H9 (cell line): Measurements from ENCODE around the gene MAD1L1. TPM values are rescaled to one million over a fixed set of nuclear protein-coding genes. Genes with fewer than 3 reads are reported as not detected.
A peak's percentile ranks its signal among the peaks of the same experiment; 100 is the strongest.

ENCODE experiments used
- DNase-seq: peaks from one replicate; pipeline ENCODE4 v3.0.0-alpha.2; 2017
- H2AFZ ChIP-seq: one replicate; pipeline ENCODE4 v1.6.1; 2013; ENCODE audit warnings: mild to moderate bottlenecking, low read length, control low read depth, moderate library complexity
- H2AK5ac ChIP-seq: 2 replicates; pipeline ENCODE4 v1.6.1; 2013; ENCODE audit warnings: low read length, control low read depth, mixed read lengths; ENCODE audit not compliant: insufficient read length
- H2BK120ac ChIP-seq: one replicate; pipeline ENCODE4 v1.6.1; 2013; ENCODE audit warnings: low read depth, mild to moderate bottlenecking, low read length, control low read depth, inconsistent platforms; ENCODE audit not compliant: poor library complexity, severe bottlenecking
- H2BK12ac ChIP-seq: 2 replicates; pipeline ENCODE4 v1.6.1; 2013; ENCODE audit warnings: low read length, control low read depth, mixed read lengths, low read depth; ENCODE audit not compliant: insufficient read length
- H2BK15ac ChIP-seq: 2 replicates; pipeline ENCODE4 v1.6.1; 2013; ENCODE audit warnings: low read depth, low read length, control low read depth
- H2BK20ac ChIP-seq: one replicate; pipeline ENCODE4 v1.6.1; 2013; ENCODE audit warnings: low read depth, mild to moderate bottlenecking, low read length, control low read depth, inconsistent platforms; ENCODE audit not compliant: poor library complexity, severe bottlenecking
- H2BK5ac ChIP-seq: 2 replicates; pipeline ENCODE4 v1.6.1; 2013; ENCODE audit warnings: low read length, control low read depth, mixed read lengths; ENCODE audit not compliant: insufficient read length
- H3K14ac ChIP-seq: 2 replicates; pipeline ENCODE4 v1.6.1; 2013; ENCODE audit warnings: low read length, control low read depth; ENCODE audit not compliant: insufficient read depth
- H3K18ac ChIP-seq: 2 replicates; pipeline ENCODE4 v1.6.1; 2013; ENCODE audit warnings: low read depth, mild to moderate bottlenecking, mixed read lengths, low read length, control low read depth; ENCODE audit not compliant: insufficient read length
- H3K23ac ChIP-seq: 2 replicates; pipeline ENCODE4 v1.6.1; 2013; ENCODE audit warnings: low read length, control low read depth, mixed read lengths, low read depth; ENCODE audit not compliant: insufficient read length
- H3K23me2 ChIP-seq: 2 replicates; pipeline ENCODE4 v1.6.1; 2013; ENCODE audit warnings: low read depth, mild to moderate bottlenecking, mixed read lengths, low read length, control low read depth; ENCODE audit not compliant: insufficient read length, poor library complexity, severe bottlenecking
- H3K27ac ChIP-seq: 2 replicates; pipeline ENCODE4 v1.5.1; 2013; ENCODE audit warnings: low read length, control low read depth, mixed read lengths, low read depth; ENCODE audit not compliant: insufficient read length
- H3K27me3 ChIP-seq: 2 replicates; pipeline ENCODE4 v1.6.1; 2013; ENCODE audit warnings: low read length, control low read depth, inconsistent platforms; ENCODE audit not compliant: insufficient read depth
- H3K4ac ChIP-seq: 2 replicates; pipeline ENCODE4 v1.6.1; 2013; ENCODE audit warnings: low read depth, mild to moderate bottlenecking, control low read depth, inconsistent platforms, low read length, moderate library complexity
- H3K4me1 ChIP-seq: 2 replicates; pipeline ENCODE4 v1.6.1; 2013; ENCODE audit warnings: low read length, control low read depth, inconsistent platforms; ENCODE audit not compliant: insufficient read depth
- H3K4me2 ChIP-seq: 2 replicates; pipeline ENCODE4 v1.6.1; 2013; ENCODE audit warnings: low read length, control low read depth, mixed read lengths; ENCODE audit not compliant: insufficient read length, insufficient read depth
- H3K56ac ChIP-seq: 2 replicates; pipeline ENCODE4 v1.6.1; 2013; ENCODE audit warnings: low read depth, mild to moderate bottlenecking, mixed read lengths, low read length, control low read depth; ENCODE audit not compliant: insufficient read length
- H3K79me1 ChIP-seq: 2 replicates; pipeline ENCODE4 v1.6.1; 2013; ENCODE audit warnings: low read depth, mild to moderate bottlenecking, moderate library complexity, low read length, control low read depth, inconsistent platforms; ENCODE audit not compliant: insufficient read depth, poor library complexity, severe bottlenecking
- H3K79me2 ChIP-seq: 2 replicates; pipeline ENCODE4 v1.6.1; 2013; ENCODE audit warnings: low read length, control low read depth, inconsistent platforms; ENCODE audit not compliant: insufficient read depth
- H3K9ac ChIP-seq: 2 replicates; pipeline ENCODE4 v1.6.1; 2013; ENCODE audit warnings: low read length, control low read depth, mixed read lengths; ENCODE audit not compliant: insufficient read length; ENCODE audit errors: extremely low read depth
- H3K9me3 ChIP-seq: one replicate; pipeline ENCODE4 v1.6.1; 2013; ENCODE audit warnings: low read depth, low read length, inconsistent platforms; ENCODE audit not compliant: control insufficient read depth
- H3T11ph ChIP-seq: one replicate; pipeline ENCODE4 v1.6.1; 2013; ENCODE audit warnings: mild to moderate bottlenecking, low read length, control low read depth, inconsistent platforms
- H4K20me1 ChIP-seq: one replicate; pipeline ENCODE4 v1.6.1; 2013; ENCODE audit not compliant: control insufficient read depth, insufficient read length, insufficient read depth
- H4K5ac ChIP-seq: 2 replicates; pipeline ENCODE4 v1.6.1; 2013; ENCODE audit warnings: low read depth, mild to moderate bottlenecking, mixed read lengths, low read length, control low read depth; ENCODE audit not compliant: insufficient read length
- H4K8ac ChIP-seq: replicated peaks from 2 replicates; pipeline ENCODE4 v1.6.1; 2013; ENCODE audit warnings: low read length, control low read depth, mixed read lengths, low read depth; ENCODE audit not compliant: insufficient read length
- H4K91ac ChIP-seq: 2 replicates; pipeline ENCODE4 v1.6.1; 2013; ENCODE audit warnings: low read depth, mild to moderate bottlenecking, moderate library complexity, mixed read lengths, low read length, control low read depth; ENCODE audit not compliant: insufficient read length
- H3K27ac Mint-ChIP-seq, 3 experiments: 2 replicates in 2 of 3; 3 replicates in 1 of 3; pipeline ENCODE4 v1.8.0; 2020 to 2021; ENCODE audit warnings: mixed read lengths in 3 of 3, mild to moderate bottlenecking in 1 of 3, moderate library complexity in 1 of 3
- H3K27me3 Mint-ChIP-seq: 2 replicates; pipeline ENCODE4 v1.8.0; 2021; ENCODE audit warnings: low read depth, mild to moderate bottlenecking, moderate library complexity, mixed read lengths
- H3K36me3 Mint-ChIP-seq, 3 experiments: 2 replicates in 2 of 3; 3 replicates in 1 of 3; pipeline ENCODE4 v1.8.0; 2020 to 2021; ENCODE audit warnings: low read depth in 3 of 3, mixed read lengths in 3 of 3; ENCODE audit not compliant: insufficient read depth in 1 of 3
- H3K4me1 Mint-ChIP-seq, 2 experiments: 2 replicates each; pipeline ENCODE4 v1.8.0; 2020; ENCODE audit warnings: mixed read lengths in 2 of 2
- H3K4me3 Mint-ChIP-seq, 2 experiments: 2 replicates in 1 of 2; 3 replicates in 1 of 2; pipeline ENCODE4 v1.8.0; 2020 to 2021; ENCODE audit warnings: mild to moderate bottlenecking in 2 of 2, mixed read lengths in 2 of 2, moderate library complexity in 1 of 2
- H3K9me3 Mint-ChIP-seq, 2 experiments: 2 replicates in 1 of 2; 3 replicates in 1 of 2; pipeline ENCODE4 v1.8.0; 2020; ENCODE audit warnings: mild to moderate bottlenecking in 2 of 2, mixed read lengths in 2 of 2, moderate library complexity in 1 of 2
- WGBS: extraction: QIAGEN DNeasy Blood & Tissue Kit; methylation state at CpG from one replicate; pipeline ENCODE4 v1.1.7; 2013; ENCODE audit warnings: missing lambda C conversion rate, low lambda C conversion rate, mixed read lengths; ENCODE audit not compliant: insufficient read length; ENCODE audit errors: extremely low coverage; 5-methylcytosine and 5-hydroxymethylcytosine counted together
- total RNA-seq: library from RNA; stranded (reverse); gene quantifications from 2 replicates; pipeline ENCODE4 v1.2.1, GENCODE V29; 2021
- TF ChIP-seq, protein P1 (sequence below): fragments of 200-600 bp; sonication (generic); conservative IDR thresholded peaks from 3 replicates; pipeline ENCODE4 v1.8.0; 2021; ENCODE audit warnings: antibody characterized with exemption, mild to moderate bottlenecking

MAD1L1 gene
- total RNA-seq, 1 experiment from 2014 or later: 39.0 TPM

DNA sequence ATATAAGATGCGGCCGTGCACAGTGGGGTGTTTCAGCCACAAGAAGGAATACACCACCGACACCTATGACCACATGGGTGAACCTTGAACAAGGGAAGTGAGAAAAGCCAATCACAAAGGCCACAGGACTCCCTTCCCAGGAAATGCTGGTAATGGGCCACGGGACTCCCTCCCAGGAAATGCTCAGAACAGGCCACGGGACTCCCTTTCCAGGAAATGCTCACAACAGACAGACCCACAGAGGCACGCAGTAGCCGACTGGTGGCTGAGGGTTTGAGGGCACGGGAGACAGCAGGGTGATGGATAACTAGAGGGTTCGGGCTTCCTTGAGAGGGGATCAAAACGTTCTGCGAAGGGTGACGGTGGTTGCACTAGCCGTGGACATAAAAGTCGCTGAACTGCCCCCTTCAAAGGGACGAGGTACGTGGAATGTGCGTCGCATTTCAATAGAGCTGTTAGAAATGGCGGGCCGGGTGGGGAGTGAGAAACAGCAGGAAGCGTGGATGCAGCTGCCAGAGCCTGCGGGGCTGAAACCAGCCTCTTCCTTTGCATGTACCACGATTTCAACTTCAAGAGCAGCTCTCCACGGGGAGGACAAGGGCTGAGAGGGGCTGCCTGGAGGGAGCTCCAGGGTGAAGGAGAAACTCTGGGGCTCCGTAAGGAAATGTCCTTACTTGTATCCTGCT, 288.7 kb downstream of the MAD1L1 start:
- Histone ChIP-seq H3K9me3 (no peaks in the 10 kb centered on the region), H2AK5ac (no peak overlapping the region), H3K27me3 (no peaks in the 10 kb centered on the region), H3K4me1 (peaks cover 2% of the 10 kb centered on the region; the same call in 1 of the 2 replicates), H2BK120ac (no peak overlapping the region), H3K18ac (no peak overlapping the region), H3K79me2 (no peaks in the 10 kb centered on the region), H2AFZ (no peak overlapping the region), H3K56ac (no peak overlapping the region), H4K91ac (no peak overlapping the region), H4K20me1 (no peaks in the 10 kb centered on the region), H3K27ac (no peak overlapping the region), H3K14ac (0 out of 2 replicates have a peak overlapping the region, but pooled peaks have one; percentile 17), H2BK5ac (no peak overlapping the region), H3K23me2 (no peaks in the 10 kb centered on the region), H3K9ac (no peak overlapping the region), H2BK15ac (no peak overlapping the region), H4K5ac (no peak overlapping the region), H3K4me2 (no peak overlapping the region), H4K8ac (no peak overlapping the region), H2BK20ac (no peak overlapping the region), H3T11ph (no peak overlapping the region), H3K79me1 (no peaks in the 10 kb centered on the region), H3K4ac (no peak overlapping the region), H2BK12ac (no peak overlapping the region), H3K23ac (no peak overlapping the region)
- Mint-ChIP-seq H3K4me1 (peaks cover 25 to 34% of the 10 kb centered on the region in 2 experiments), H3K4me3 (no peak overlapping the region; a peak in 1 of 5 replicates), H3K9me3 (peaks cover 1% of the 10 kb centered on the region in 2 experiments; a peak in 3 of 5 replicates), H3K27me3 (no peaks in the 10 kb centered on the region), H3K36me3 (peaks cover 0 to 2% (median 2%) of the 10 kb centered on the region in 3 experiments; a peak in 4 of 7 replicates), H3K27ac (peak overlapping the region; percentile 39 to 92 (median 70); a peak in 6 of 7 replicates)
- TF ChIP-seq, protein P1, sequence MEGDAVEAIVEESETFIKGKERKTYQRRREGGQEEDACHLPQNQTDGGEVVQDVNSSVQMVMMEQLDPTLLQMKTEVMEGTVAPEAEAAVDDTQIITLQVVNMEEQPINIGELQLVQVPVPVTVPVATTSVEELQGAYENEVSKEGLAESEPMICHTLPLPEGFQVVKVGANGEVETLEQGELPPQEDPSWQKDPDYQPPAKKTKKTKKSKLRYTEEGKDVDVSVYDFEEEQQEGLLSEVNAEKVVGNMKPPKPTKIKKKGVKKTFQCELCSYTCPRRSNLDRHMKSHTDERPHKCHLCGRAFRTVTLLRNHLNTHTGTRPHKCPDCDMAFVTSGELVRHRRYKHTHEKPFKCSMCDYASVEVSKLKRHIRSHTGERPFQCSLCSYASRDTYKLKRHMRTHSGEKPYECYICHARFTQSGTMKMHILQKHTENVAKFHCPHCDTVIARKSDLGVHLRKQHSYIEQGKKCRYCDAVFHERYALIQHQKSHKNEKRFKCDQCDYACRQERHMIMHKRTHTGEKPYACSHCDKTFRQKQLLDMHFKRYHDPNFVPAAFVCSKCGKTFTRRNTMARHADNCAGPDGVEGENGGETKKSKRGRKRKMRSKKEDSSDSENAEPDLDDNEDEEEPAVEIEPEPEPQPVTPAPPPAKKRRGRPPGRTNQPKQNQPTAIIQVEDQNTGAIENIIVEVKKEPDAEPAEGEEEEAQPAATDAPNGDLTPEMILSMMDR: no peak
- no peak for DNase-seq
- whole genome bisulfite sequencing: no CpG with 5 or more reads among the region's 25 CpGs
